Caki2 (cell line): ENCODE measurements around the gene POLK. TPM values are rescaled to one million over a fixed set of nuclear protein-coding genes. Genes with fewer than 3 reads are reported as not detected.
"Not testable (repeated sequence)": the region's sequence is repeated elsewhere in the genome, so short reads cannot be mapped to it uniquely, and the experiment has no call there.

ENCODE experiments used
- DNase-seq: peaks from one replicate; pipeline ENCODE4 v3.0.0-alpha.2; 2015; ENCODE audit warnings: low read depth
- in situ Hi-C: cut with HindIII; loops from 2 replicates; pipeline ENCODE4 v1.10.0; 2016; ENCODE audit warnings: low sequenced_read_pairs, low pct_unique_long_range_greater_than_20kb, mixed read lengths
- total RNA-seq: library from RNA; depleted of rRNA; stranded (reverse); fragments of >200 nt; shearing (Covaris generic); gene quantifications from 2 replicates; pipeline ENCODE4 v1.2.3, GENCODE V29; 2014; ENCODE audit warnings: low replicate concordance

The POLK gene
- total RNA-seq, 1 experiment from 2014 or later, result 7.1 TPM

- no peak for DNase-seq
- in situ Hi-C loops, result no loop called here
These were observed 63.1 kb downstream of the POLK start for GRCh38 chr5:75574791-75575190.

GRCh38 chr5:75578280-75578679 lies 66.6 kb downstream of the POLK start:
- DNase-seq, in situ Hi-C loops: not testable (repeated sequence)

GRCh38 chr5:75584641-75585040 lies 73.0 kb downstream of the POLK start:
- in situ Hi-C loops, result no loop called here
- DNase-seq, result no peak

- in situ Hi-C loops, result no loop called here
These were observed 77.0 kb downstream of the POLK start for GRCh38 chr5:75588666-75589065.

GRCh38 chr5:75600535-75600934 lies 88.8 kb downstream of the POLK start:
- DNase-seq, result no peak
- in situ Hi-C loops, result no loop called here

More at GRCh38 chr5:75588666-75589065, 77.0 kb downstream of the POLK start:
- no peak for DNase-seq

- in situ Hi-C loops, result no loop called here
- no peak for DNase-seq
These were observed 89.9 kb downstream of the POLK start for GRCh38 chr5:75601567-75601966.

- in situ Hi-C loops, result no loop called here
- peak; percentile 88 for DNase-seq
These were observed 90.3 kb downstream of the POLK start for GRCh38 chr5:75601996-75602395.

- in situ Hi-C loops, result no loop called here
- DNase-seq, result no peak
These were observed 91.7 kb downstream of the POLK start for GRCh38 chr5:75603371-75603770.

- in situ Hi-C loops, result no loop called here
- no peak for DNase-seq
These were observed 92.1 kb downstream of the POLK start for GRCh38 chr5:75603821-75604220.

- in situ Hi-C loops, DNase-seq: not testable (repeated sequence)
These were observed 95.7 kb downstream of the POLK start for GRCh38 chr5:75607341-75607740.

- in situ Hi-C loops, result no loop called here
- DNase-seq, result no peak
These were observed 97.2 kb downstream of the POLK start for GRCh38 chr5:75608870-75609269.

GRCh38 chr5:75610201-75610600 lies 98.5 kb downstream of the POLK start:
- no peak for DNase-seq
- in situ Hi-C loops, result no loop called here

- in situ Hi-C loops, result not testable (repeated sequence)
- peak; percentile 55 for DNase-seq
These were observed 99.2 kb downstream of the POLK start for GRCh38 chr5:75610859-75611310.

- peak; percentile 56 for DNase-seq
- in situ Hi-C loops, result no loop called here
These were observed 99.9 kb downstream of the POLK start, which contains the start of gene ANKDD1B for GRCh38 chr5:75611311-75612225. Gene ANKDD1B, plus strand, starts transcription at chr5:75611453. Its CDS starts 182 bp downstream, at chr5:75611635.

- in situ Hi-C loops, result no loop called here
- no peak for DNase-seq
These were observed 100.5 kb downstream of the POLK start for GRCh38 chr5:75612226-75612569.

- DNase-seq, result no peak
- in situ Hi-C loops, result no loop called here
These were observed 101.2 kb downstream of the POLK start for GRCh38 chr5:75612901-75613300.

- DNase-seq, result no peak
- in situ Hi-C loops, result no loop called here
These were observed 102.5 kb downstream of the POLK start for GRCh38 chr5:75614176-75614575.

GRCh38 chr5:75616371-75616881 lies 104.7 kb downstream of the POLK start:
- in situ Hi-C loops, result no loop called here
- DNase-seq, result no peak

GRCh38 chr5:75616971-75617621 lies 105.4 kb downstream of the POLK start:
- DNase-seq, result no peak
- in situ Hi-C loops, result no loop called here
